M059J (cell line): ENCODE measurements around the gene FERMT1. TPM values are rescaled to one million over a fixed set of nuclear protein-coding genes. Genes with fewer than 3 reads are reported as not detected.
A peak's percentile ranks its signal among the peaks of the same experiment; 100 is the strongest.
"Not testable (repeated sequence)": the region's sequence is repeated elsewhere in the genome, so short reads cannot be mapped to it uniquely, and the experiment has no call there.

Source experiments
- DNase-seq: peaks from one replicate; pipeline ENCODE4 v3.0.0-alpha.2; 2012; ENCODE audit warnings: low read depth
- total RNA-seq: library from RNA; depleted of rRNA; stranded (reverse); fragments of >200 nt; shearing (Covaris generic); gene quantifications from 2 replicates; pipeline ENCODE4 v1.2.3, GENCODE V29; 2014; rRNA removed

The FERMT1 gene
- total RNA-seq, 1 experiment from 2014 or later, result 2.2 TPM

- no peak for DNase-seq
These were observed 82.3 kb downstream of the FERMT1 start for GRCh38 chr20:6040540-6040939.

DNA sequence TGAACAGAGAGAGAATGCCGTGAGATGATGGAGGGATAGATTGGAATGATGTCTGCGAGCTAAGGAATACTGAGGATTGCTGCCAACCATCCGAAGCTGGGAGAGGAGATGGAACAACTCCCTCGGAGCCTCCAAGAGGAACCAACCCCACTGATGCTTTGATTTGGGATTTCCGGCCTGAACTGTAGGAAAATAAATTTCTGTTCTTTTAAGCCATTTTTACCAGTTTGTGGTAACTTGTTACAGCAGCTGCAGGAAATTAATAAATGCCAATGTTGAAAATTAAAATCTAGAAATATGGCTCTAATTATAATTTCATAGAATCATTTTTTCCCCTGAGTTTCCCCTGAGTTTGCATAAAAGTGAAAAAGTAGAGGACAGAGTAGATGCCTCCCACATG, 83.1 kb downstream of the FERMT1 start:
- DNase-seq, result no peak

GRCh38 chr20:6038256-6038655, 84.6 kb downstream of the FERMT1 start:
- no peak for DNase-seq

GRCh38 chr20:6037082-6037481, 85.7 kb downstream of the FERMT1 start:
- DNase-seq, result no peak

- no peak for DNase-seq
These were observed 86.6 kb downstream of the FERMT1 start for GRCh38 chr20:6036213-6036612.

DNA sequence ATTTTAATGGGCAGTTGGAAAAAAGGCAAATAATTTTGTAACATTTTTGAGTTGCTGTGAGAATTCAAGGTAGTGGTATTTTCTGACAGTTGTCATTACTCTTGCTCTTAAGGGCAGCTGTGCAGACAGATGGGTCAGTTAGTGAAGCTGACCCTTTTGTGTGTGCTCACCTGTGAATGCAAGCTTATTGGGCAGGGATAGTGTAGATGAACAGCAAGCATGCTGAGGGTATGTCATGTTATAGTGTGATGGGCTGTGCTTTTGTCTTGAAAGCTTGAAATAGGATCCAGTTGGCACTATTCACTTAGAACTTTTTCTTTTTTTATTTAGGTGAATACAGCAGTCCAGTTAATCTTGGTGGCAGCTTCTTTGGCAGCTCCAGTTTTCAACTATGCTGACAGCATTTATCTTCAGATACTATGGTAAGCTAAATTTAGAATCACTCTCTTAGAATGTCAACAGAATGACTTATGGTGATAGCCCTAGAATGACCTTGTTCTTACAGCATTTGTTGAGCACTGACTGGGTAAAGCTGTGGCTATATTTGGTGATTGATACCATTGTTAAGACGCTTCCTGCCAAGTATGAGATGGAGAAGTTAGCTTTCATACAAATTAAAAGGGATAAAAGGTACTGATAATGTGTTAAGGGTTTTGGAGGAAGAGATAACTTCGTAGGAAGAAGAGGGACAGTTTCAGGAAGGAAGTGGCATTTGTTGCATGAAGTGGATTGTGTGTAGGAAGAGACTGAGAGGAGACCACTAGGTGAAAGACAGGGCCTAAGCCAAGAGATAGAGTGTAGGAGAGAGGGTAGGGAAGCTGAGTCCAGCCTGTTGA, 88.5 kb downstream of the FERMT1 start:
- no peak for DNase-seq

DNA sequence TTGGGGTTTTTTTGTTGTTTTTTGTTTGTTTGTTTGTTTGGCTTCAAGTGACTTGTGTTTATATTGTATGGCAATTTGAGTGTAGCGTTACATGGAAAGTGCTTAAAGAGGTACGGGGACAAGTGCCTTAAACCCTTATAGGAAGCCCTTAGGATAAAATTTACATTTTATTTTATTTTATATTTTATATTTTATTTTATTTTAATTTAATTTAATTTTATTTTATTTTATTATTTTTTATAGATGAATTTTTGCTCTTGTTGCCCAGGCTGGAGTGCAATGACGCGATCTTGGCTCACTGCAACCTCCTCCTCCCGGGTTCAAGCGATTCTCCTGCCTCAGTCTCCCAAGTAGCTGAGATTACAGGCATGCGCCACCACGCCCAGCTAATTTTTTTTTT, 89.9 kb downstream of the FERMT1 start:
- not testable (repeated sequence) for DNase-seq

- DNase-seq, result no peak
These were observed 92.3 kb downstream of the FERMT1 start for GRCh38 chr20:6030453-6031080.

DNA sequence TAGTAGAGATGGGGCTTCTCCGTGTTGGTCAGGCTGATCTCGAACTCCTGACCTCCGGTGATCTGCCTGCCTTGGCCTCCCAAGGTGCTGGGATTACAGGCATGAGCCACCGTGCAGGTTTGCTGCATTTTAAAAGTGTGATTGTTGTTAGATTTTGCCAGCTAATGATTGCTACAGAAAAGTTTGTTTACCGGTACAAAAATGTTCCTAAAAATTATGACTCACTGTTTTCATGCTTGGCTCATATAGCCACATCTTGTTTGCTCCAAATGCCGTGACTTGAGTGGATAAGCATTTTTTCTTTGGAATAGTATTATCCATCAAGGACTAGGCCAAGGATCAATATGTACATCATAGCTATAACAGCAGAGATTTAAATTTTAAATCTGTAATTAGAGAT, 93.3 kb downstream of the FERMT1 start:
- no peak for DNase-seq

- no peak for DNase-seq
These were observed 94.0 kb downstream of the FERMT1 start for GRCh38 chr20:6028818-6029217.

- DNase-seq, result peak; percentile 67
These were observed 96.8 kb downstream of the FERMT1 start for GRCh38 chr20:6026051-6026450.

Other genes starting within 250 kb of the FERMT1 start
- gene CHGB, start 211.5 kb downstream of the FERMT1 start, total RNA-seq, result 0.64 TPM in 1 of 2 replicates, not detected in the other
- gene TRMT6, start 172.5 kb downstream of the FERMT1 start, total RNA-seq, result 31.3 and 34.2 TPM in 2 replicates
- 30.4 and 36.2 TPM in 2 replicates for gene MCM8, start 172.4 kb downstream of the FERMT1 start, total RNA-seq
- gene CRLS1, start 116.9 kb downstream of the FERMT1 start, total RNA-seq, result 85.0 and 95.1 TPM in 2 replicates
- 0.76 and 1.3 TPM in 2 replicates for gene LRRN4, start 69.0 kb downstream of the FERMT1 start, total RNA-seq